Measurements from ENCODE around the gene UBAP2L. TPM values are rescaled to one million over a fixed set of nuclear protein-coding genes. Genes with fewer than 3 reads are reported as not detected.

The UBAP2L gene
- total and polyA plus RNA-seq, 10 of the 15 experiments (the other 5 are each of a cell fraction or from before 2014, with no cell fraction given): 49.9 to 198 (median 152) TPM

- no peak for TF ChIP-seq EP300 (IDR thresholded peaks at IDR 0.05; ENCODE audit: borderline replicate concordance in 1 of 2, control insufficient read depth in 1 of 2, low read depth in 2 of 2, low read length in 2 of 2)
- no peak for TF ChIP-seq NRF1 (conservative IDR thresholded peaks at IDR 0.05; ENCODE audit: low read depth, low read length)
- TF ChIP-seq, protein P1, sequence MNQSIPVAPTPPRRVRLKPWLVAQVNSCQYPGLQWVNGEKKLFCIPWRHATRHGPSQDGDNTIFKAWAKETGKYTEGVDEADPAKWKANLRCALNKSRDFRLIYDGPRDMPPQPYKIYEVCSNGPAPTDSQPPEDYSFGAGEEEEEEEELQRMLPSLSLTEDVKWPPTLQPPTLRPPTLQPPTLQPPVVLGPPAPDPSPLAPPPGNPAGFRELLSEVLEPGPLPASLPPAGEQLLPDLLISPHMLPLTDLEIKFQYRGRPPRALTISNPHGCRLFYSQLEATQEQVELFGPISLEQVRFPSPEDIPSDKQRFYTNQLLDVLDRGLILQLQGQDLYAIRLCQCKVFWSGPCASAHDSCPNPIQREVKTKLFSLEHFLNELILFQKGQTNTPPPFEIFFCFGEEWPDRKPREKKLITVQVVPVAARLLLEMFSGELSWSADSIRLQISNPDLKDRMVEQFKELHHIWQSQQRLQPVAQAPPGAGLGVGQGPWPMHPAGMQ (IDR thresholded peaks at IDR 0.05; ENCODE audit: borderline replicate concordance): no peak
- no peak; the same call in 1 of the 2 replicates for TF ChIP-seq LARP7 (IDR thresholded peaks at IDR 0.05)
- no peak for TF ChIP-seq NFXL1 (IDR thresholded peaks at IDR 0.05; ENCODE audit: borderline replicate concordance)
- no peak for TF ChIP-seq ATF2 (IDR thresholded peaks at IDR 0.05; ENCODE audit: low read length)
- no peak for TF ChIP-seq CBX5 (IDR thresholded peaks at IDR 0.05; ENCODE audit: low read depth)
- peak in 1 of 2 experiments; percentile 54; a peak in 2 of 3 replicates for TF ChIP-seq EGR1 (IDR thresholded peaks at IDR 0.05; ENCODE audit: borderline replicate concordance in 1 of 2, low read depth in 2 of 2, low read length in 2 of 2)
- TF ChIP-seq ZNF207 (IDR thresholded peaks at IDR 0.05; ENCODE audit: borderline replicate concordance): no peak
- TF ChIP-seq, protein P2, sequence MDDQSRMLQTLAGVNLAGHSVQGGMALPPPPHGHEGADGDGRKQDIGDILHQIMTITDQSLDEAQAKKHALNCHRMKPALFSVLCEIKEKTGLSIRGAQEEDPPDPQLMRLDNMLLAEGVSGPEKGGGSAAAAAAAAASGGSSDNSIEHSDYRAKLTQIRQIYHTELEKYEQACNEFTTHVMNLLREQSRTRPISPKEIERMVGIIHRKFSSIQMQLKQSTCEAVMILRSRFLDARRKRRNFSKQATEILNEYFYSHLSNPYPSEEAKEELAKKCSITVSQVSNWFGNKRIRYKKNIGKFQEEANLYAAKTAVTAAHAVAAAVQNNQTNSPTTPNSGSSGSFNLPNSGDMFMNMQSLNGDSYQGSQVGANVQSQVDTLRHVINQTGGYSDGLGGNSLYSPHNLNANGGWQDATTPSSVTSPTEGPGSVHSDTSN (IDR thresholded peaks at IDR 0.05; ENCODE audit: insufficient replicate concordance, low read depth, low read length): no peak
- TF ChIP-seq STAT1 (conservative IDR thresholded peaks at IDR 0.05): no peak
- peak in 1 of 2 experiments; percentile 18; a peak in 1 of 4 replicates for TF ChIP-seq IKZF2 (IDR thresholded peaks at IDR 0.05)
Observed at GRCh38 chr1:154221278-154222001, 685 bp downstream of the UBAP2L start (continued).
